ENCODE data around the gene TLE4.

DNA sequence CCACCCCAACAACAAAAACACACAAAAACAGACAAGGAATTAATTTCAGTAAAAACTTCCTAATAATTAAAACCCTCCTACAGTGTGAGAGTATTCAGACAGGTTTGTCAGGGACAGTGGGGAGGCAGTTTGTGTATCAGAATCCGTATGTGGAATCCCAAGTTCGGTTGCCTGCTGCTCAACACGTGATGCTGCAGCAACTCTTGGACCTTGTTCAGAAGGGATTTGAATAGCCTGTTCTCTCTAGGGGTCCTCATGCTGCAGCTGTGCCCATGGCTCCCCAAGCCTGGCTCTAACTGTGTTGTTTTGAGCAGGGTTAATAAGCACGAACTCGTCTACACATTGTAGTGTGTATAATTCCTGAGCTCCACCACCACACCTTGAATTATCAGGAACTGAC is 28.7 kb downstream of the TLE4 start:
- TF ChIP-seq, protein P1, sequence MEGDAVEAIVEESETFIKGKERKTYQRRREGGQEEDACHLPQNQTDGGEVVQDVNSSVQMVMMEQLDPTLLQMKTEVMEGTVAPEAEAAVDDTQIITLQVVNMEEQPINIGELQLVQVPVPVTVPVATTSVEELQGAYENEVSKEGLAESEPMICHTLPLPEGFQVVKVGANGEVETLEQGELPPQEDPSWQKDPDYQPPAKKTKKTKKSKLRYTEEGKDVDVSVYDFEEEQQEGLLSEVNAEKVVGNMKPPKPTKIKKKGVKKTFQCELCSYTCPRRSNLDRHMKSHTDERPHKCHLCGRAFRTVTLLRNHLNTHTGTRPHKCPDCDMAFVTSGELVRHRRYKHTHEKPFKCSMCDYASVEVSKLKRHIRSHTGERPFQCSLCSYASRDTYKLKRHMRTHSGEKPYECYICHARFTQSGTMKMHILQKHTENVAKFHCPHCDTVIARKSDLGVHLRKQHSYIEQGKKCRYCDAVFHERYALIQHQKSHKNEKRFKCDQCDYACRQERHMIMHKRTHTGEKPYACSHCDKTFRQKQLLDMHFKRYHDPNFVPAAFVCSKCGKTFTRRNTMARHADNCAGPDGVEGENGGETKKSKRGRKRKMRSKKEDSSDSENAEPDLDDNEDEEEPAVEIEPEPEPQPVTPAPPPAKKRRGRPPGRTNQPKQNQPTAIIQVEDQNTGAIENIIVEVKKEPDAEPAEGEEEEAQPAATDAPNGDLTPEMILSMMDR (IDR thresholded peaks at IDR 0.05): no peak
- no peak for TF ChIP-seq POLR2A (IDR thresholded peaks at IDR 0.05)
- TF ChIP-seq POLR2AphosphoS5 (IDR thresholded peaks at IDR 0.05): no peak
